ENCODE data around the gene CCDC171.

The CCDC171 gene

GRCh38 chr9:15977438-15977837 is 424.6 kb downstream of the CCDC171 start:
- no peak for DNase-seq (ENCODE audit: low read depth in 2 of 2, low spot score in 1 of 2)

- no peak for DNase-seq (ENCODE audit: low read depth in 2 of 2, low spot score in 1 of 2)
These were observed 429.3 kb downstream of the CCDC171 start for GRCh38 chr9:15982182-15982581.

GRCh38 chr9:15999422-16000339 is 446.8 kb downstream of the CCDC171 start:
- no peak for DNase-seq (ENCODE audit: low read depth in 2 of 2, low spot score in 1 of 2)

- no peak for DNase-seq (ENCODE audit: low read depth in 2 of 2, low spot score in 1 of 2)
These were observed 448.0 kb downstream of the CCDC171 start for GRCh38 chr9:16000811-16001210.

GRCh38 chr9:16001856-16002255 is 449.0 kb downstream of the CCDC171 start:
- no peak for DNase-seq (ENCODE audit: low read depth in 2 of 2, low spot score in 1 of 2)

GRCh38 chr9:16002816-16003215 is 450.0 kb downstream of the CCDC171 start:
- DNase-seq (ENCODE audit: low read depth in 2 of 2, low spot score in 1 of 2) = no peak

- DNase-seq (ENCODE audit: low read depth in 2 of 2, low spot score in 1 of 2) = no peak
These were observed 450.9 kb downstream of the CCDC171 start for GRCh38 chr9:16003785-16004184.

GRCh38 chr9:16004613-16005012 is 451.8 kb downstream of the CCDC171 start:
- DNase-seq (ENCODE audit: low read depth in 2 of 2, low spot score in 1 of 2) = no peak

- DNase-seq (ENCODE audit: low read depth in 2 of 2, low spot score in 1 of 2) = no peak
These were observed 457.4 kb downstream of the CCDC171 start for GRCh38 chr9:16010221-16010620.

- no peak for DNase-seq (ENCODE audit: low read depth in 2 of 2, low spot score in 1 of 2)
These were observed 459.8 kb downstream of the CCDC171 start for GRCh38 chr9:16012621-16013020.

GRCh38 chr9:16013366-16013765 is 460.5 kb downstream of the CCDC171 start:
- no peak for DNase-seq (ENCODE audit: low read depth in 2 of 2, low spot score in 1 of 2)

- no peak for DNase-seq (ENCODE audit: low read depth in 2 of 2, low spot score in 1 of 2)
These were observed 461.0 kb downstream of the CCDC171 start for GRCh38 chr9:16013826-16014225.

GRCh38 chr9:16022228-16022627 is 469.4 kb downstream of the CCDC171 start:
- DNase-seq (ENCODE audit: low read depth in 2 of 2, low spot score in 1 of 2) = no peak

GRCh38 chr9:16023446-16023845 is 470.6 kb downstream of the CCDC171 start:
- DNase-seq (ENCODE audit: low read depth in 2 of 2, low spot score in 1 of 2) = no peak

Data from stimulated activated CD8-positive, alpha-beta memory T cell treated with anti-CD3 and anti-CD28 coated beads, Interleukin-4, amount 100 ng/mL, for 1 hour (primary cell).